Hair follicle dermal papilla cell (primary cell): ENCODE results near the gene OR1M1. TPM values are rescaled to one million over a fixed set of nuclear protein-coding genes. Genes with fewer than 3 reads are reported as not detected.

Source experiments
- small RNA-seq: library from RNA; depleted of rRNA; stranded (forward); fragments of <200 nt; gene quantifications from one replicate; pipeline ENCODE3, GENCODE V24; 2012
- total RNA-seq: library from RNA; depleted of rRNA; stranded (reverse); fragments of >200 nt; gene quantifications from 2 replicates; pipeline ENCODE4 v1.2.3, GENCODE V29; 2012

The OR1M1 gene, protein sequence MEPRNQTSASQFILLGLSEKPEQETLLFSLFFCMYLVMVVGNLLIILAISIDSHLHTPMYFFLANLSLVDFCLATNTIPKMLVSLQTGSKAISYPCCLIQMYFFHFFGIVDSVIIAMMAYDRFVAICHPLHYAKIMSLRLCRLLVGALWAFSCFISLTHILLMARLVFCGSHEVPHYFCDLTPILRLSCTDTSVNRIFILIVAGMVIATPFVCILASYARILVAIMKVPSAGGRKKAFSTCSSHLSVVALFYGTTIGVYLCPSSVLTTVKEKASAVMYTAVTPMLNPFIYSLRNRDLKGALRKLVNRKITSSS
- total RNA-seq: not detected in 2 replicates

DNA sequence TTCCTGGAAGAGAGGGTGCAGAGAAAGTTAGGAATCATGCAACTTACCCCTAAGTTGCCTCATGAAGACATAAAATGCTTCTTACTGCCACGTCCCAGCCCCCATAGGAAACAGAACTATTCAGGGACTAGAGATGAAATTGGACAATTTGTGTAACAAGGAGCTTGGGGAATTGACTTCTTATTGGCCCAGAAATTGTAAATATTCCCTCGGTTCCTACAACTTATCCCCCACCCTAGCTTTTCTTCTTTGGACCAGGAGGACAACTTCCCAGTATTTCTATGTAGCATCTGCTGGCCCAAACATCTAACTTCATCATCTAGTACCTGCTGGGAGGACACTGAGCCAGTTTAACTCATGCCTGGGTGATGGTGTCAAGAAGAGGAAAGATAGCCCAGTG is at the start of gene OR1M1:
OR1M1 (plus strand) TSS at position 301 of the 400 bp plus-strand sequence. CDS start 6,184 bp downstream, outside the sequence.

DNA sequence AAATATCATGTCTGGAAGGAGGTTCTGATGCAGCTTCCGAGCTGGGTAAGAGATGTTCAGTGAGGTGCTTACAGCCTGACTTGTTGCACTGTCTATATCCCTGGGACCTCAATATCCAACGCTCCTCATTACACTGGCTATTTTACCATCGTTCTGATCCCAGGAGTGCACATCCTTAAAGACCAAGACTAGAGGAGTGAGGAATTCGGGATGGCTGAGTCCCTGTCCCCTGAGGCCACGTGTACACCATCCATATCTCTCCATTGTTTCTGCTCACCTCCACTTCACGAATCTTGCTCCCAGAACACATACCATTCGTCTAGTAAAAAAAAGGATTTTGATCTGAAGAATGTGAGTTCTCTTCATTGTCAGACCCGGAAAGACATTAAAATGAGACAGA is 20.5 kb downstream of the OR1M1 start, which contains the start of gene OR7G2:
OR7G2 (minus strand) TSS at position 101 of the 400 bp plus-strand sequence. CDS start 4,232 bp downstream, outside the sequence.

DNA sequence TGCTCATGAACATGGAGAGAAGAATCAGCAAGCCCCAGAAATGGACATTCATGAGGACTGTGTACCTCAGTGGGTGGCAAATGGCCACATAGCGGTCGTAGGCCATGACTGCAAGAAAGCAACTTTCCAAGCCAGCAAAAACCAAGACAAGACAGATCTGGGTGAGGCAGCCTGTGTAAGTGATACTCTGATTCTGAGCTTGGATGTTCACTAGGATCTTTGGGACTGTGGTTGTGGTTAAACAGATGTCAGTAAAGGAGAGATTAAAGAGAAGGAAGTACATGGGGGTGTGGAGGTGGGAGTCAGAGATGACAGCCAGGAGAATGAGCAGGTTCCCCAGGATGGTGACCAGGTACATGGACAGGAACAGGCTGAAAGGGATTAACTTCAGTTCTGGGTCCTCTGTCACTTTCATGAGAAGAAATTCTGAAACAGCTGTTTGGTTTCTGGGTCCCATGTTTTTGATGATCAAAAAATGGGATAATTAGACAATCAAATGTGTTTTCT is 28.5 kb downstream of the OR1M1 start, which contains the start of gene OR7G1:
OR7G1 (minus strand) TSS at position 457 of the 507 bp plus-strand sequence; CDS start at position 457, 0 bp downstream.

DNA sequence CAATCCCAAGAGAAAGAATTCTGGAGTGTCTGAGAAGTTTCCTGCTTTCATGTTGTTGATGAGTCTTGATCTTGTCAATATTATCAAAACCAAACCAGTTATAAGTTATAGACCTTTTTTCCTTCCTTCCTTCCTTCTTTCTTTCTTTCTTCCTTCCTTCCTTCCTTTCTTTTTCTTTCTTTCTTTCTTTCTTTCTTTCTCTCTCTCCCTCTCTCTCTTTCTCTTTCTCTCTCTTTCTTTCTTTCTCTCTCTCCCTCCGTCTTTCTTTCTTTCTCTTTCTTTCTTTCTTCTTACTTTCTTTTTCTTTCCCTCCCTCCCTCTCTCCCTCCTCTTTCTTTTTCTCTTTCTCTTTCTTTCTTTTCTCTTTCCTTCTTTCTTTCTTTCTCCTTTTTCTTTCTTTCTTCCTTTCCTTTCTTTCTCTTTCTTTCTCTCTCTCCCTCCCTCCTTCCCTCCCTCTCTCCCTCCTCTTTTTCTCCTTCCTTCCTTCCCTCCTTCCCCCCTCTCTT is 40.1 kb downstream of the OR1M1 start, which contains the start of gene OR7G3:
OR7G3 (minus strand) TSS at position 51 of the 506 bp plus-strand sequence; CDS start at position 51, 0 bp downstream.

DNA sequence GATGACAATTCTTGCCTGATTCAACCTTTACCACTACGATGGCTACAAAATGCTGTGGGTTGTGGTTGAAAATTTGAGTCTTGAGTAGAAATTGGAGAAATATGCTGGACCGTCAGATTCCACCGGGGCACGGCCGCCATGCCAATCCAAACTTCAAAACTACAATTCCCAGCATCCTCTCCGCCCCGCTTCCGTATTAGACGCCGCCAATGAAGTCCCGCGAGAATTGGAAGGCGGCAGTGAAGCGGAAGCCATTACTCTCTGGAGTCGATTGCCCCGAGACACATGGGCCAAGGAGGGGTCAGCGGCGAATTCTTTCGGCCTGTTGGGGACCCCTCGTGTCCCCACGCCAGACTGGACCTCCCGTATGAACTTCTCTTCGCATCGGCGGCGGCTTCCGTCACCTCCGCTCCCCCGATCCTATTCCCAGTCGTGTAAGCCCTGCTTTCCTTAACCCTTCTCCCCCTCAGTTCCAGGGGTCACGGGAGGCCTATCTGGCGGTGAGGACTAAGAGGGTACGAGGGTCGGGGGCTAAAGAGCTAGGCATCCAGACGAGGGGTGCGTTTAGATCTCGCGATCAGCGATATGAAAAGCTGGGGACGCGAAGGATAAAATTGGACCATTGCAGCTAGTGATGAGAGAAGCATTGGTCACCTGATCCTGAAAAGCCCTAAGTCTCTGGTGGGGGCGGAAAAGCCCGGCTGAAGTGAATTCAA is 53.5 kb downstream of the OR1M1 start, which contains the start of gene ZNF317:
ZNF317 (plus strand) TSS at position 239 of the 716 bp plus-strand sequence. CDS start 15,620 bp downstream, outside the sequence.

Small RNAs within 50 kb of the gene (small RNA-seq; reads per million reads assigned to genes)
- gene OR1M4P: not detected

Other genes with a start within 250 kb of the OR1M1 start
- not detected in 2 replicates for gene MUC16, start 76.7 kb upstream of the OR1M1 start, total RNA-seq
- gene OR7G2, start 20.4 kb downstream of the OR1M1 start, total RNA-seq: not detected in 2 replicates
- gene OR7G1, start 28.7 kb downstream of the OR1M1 start, total RNA-seq: not detected in 2 replicates
- gene OR7G3, start 39.9 kb downstream of the OR1M1 start, total RNA-seq: not detected in 2 replicates
- gene ZNF317, start 53.3 kb downstream of the OR1M1 start, total RNA-seq: 28.5 and 30.0 TPM in 2 replicates
- not detected in 2 replicates for gene OR7D2, start 91.9 kb downstream of the OR1M1 start, total RNA-seq
- gene OR7D4, start 132.5 kb downstream of the OR1M1 start, total RNA-seq: not detected in 2 replicates
- not detected in 2 replicates for gene OR7E24, start 163.9 kb downstream of the OR1M1 start, total RNA-seq
- gene ZNF699, start 222.8 kb downstream of the OR1M1 start, total RNA-seq: 26.1 and 38.5 TPM in 2 replicates
- gene ZNF559, start 237.1 kb downstream of the OR1M1 start, total RNA-seq: 12.0 and 18.8 TPM in 2 replicates